NCI-H2171 treated with DMSO at 0.1 percent for 48 hours (cell line): ENCODE results near the gene MAP3K5.

Experiments used
- DNase-seq: peaks from one replicate; lab custom pipeline; 2025; lab: John Stamatoyannopoulos, UW

The MAP3K5 gene

GRCh38 chr6:136644597-136644952 is 147.7 kb downstream of the MAP3K5 start:
- DNase-seq, result no peak

- peak; percentile 28 for DNase-seq
Observed at GRCh38 chr6:136643850-136644596, 148.3 kb downstream of the MAP3K5 start.

- no peak for DNase-seq
Observed at GRCh38 chr6:136641873-136642465, 150.3 kb downstream of the MAP3K5 start.

DNA sequence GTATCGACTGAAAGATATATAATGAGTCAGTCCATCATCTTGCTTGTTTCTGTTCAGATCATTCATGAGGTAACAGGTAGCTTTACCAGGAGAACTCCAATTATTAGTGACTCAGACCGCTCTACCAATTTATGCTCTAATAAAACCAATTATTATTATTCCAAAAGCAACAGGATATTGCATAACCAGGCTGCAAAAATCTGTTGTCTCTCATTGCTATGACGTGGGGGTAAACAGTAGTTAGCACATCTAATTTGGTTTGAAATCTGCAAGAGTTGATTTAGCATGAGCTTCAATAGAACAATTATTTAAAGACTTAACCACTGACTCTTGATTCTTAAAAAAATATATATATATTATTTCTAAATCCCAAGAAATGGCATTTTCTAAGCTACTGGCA is 151.1 kb downstream of the MAP3K5 start:
- DNase-seq, result no peak

- no peak for DNase-seq
Observed at GRCh38 chr6:136640132-136640915, 152.0 kb downstream of the MAP3K5 start.

- DNase-seq, result no peak
Observed at GRCh38 chr6:136639702-136640101, 152.6 kb downstream of the MAP3K5 start.

DNA sequence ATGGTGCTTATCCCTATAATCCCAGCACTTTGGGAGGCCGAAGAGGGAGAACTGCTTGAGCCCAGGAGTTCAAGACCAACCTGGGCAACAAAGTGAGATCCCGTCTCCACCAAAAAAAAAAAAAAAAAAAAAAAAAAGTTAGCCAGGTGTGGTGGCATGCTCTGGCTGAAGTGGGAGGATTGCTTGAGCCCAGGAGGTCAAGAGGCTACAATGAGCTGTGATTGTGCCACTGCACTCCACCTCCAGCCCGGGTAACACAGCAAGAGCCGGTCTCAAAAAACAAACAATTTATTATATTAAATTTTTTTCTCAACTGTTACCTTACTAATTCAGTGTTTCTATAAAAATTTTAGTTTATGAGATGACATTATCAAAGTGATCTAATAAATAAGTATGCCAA is 156.7 kb downstream of the MAP3K5 start:
- DNase-seq, result no peak

DNA sequence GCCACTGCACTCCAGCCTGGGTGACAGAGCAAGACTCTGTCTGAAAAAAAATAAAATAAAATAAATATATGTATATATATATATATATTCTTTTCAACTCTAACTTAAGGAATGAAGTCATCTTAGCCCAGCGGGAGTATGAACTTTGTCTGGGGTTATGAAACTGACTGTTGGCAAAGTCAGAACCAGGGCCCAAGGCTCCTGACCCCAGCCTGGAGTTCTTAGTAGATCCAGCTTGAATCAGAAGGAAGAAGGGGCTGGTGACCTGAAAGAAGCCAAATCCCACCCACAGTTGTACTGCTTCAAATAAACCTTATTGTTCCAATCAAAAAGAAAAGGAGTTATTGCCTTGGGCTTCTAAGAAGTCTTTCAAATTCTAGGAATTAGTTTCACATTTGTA is 158.9 kb downstream of the MAP3K5 start:
- no peak for DNase-seq

DNA sequence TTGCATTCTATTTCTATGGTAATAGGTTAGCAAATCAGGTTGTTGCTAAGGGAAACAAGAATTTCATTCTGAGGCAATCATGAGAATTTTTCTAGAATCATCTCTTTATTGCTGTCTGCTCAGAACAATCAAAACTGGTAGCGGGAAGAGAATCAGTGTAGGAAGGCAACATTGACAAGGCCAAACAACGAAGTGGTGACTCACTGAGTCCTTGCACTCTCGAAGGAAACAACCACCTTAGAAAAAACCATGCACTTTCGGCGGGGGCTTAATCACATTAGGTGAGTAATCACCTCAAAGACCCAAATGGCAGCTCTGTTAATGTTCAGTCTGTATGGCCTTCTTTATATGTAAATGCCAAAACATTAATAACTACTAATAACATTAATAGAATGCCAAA is 163.3 kb downstream of the MAP3K5 start:
- no peak for DNase-seq

DNA sequence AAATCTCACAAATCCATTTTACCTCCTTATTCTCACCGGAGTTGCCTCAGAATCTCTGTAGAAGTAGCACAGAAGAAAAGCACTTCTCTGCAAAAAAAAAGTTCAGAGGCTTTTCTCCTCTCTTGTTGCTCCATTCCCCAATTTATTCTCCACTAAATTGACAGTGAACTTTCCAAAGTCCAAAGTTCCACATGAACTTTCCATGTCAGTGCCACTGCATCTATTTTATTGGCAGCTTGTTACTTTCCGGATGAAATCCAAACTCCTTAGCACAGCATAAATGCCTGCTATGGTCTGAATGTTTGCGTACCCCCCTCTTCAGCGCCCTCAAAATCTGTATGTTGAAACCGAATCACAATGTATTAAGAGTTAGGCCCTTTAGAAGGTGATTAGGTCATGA is 165.1 kb downstream of the MAP3K5 start:
- no peak for DNase-seq

- no peak for DNase-seq
Observed at GRCh38 chr6:136625293-136625692, 167.0 kb downstream of the MAP3K5 start.

- no peak for DNase-seq
Observed at GRCh38 chr6:136624347-136624746, 167.9 kb downstream of the MAP3K5 start.

DNA sequence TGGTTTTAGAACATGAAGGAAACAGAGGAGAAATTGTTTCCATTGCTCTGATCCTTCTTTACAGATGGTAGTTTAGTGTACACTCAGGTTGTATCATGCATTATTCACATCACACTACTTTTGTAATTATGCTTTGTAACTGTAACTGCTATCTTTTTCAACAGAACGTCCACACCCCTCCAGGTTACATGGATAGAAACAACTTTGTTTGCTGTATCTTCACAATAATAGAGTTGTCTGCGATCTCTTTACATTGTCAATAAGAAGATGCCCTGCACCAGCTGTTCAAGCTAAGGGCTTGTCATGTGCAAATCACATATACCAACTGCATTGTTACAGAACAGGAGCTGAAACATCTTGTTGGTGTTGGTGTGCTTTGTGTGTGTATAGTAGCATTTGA is 174.2 kb downstream of the MAP3K5 start:
- DNase-seq, result no peak

DNA sequence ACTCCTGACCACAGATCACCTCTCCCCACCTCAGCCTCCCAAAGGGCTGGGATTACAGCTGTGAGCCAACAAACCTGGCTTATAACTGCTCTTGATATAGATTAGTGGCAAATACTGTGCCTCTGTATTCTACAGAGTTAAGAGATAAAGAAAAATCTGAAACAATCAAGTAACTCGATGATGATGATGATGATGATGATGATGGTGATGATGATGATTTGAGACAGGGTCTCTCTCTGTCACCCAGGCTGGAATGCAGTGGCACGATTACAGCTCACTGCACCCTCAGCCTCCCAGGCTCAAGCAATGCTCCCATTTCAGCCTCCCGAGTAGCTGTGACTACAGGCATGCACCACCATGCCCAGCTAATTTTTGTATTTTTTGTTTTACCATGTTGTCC is 175.8 kb downstream of the MAP3K5 start:
- no peak for DNase-seq

GRCh38 chr6:136614994-136615393 is 177.3 kb downstream of the MAP3K5 start:
- no peak for DNase-seq

GRCh38 chr6:136614350-136614749 is 177.9 kb downstream of the MAP3K5 start:
- no peak for DNase-seq

GRCh38 chr6:136613477-136613876 is 178.8 kb downstream of the MAP3K5 start:
- DNase-seq, result no peak

DNA sequence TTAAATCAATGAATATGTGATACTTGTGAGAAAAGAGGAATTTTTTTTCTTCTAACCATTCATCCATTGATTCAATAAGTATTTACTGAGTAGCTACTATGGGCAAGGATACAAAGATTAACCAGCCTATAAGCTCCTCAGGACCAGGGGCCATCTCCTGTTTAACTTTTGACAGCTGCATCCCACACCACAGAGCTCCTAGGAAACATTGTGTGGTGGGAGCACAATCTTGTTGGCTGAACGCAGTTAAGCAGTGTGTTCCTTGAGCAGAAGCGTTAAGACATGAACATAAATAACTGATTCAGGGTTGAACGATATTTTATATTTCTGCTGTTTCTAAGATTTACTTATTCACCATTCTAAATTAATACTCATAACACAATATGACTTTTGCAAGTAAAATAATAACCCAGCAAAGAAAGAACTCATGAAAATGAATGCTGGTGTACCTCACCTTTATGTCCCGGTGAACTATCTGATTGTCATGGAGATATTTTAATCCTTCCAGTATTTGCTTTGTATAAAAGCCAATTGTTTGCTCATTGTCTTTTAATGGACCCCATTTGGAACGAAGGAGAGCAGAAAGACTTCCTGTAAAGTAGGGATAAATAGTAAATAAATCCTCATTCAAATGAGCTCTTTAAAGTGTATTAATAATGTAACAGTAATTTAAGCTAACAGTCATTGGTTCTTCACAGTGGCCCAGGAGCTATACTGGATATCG is 179.4 kb downstream of the MAP3K5 start:
- no peak for DNase-seq

GRCh38 chr6:136611746-136612145 is 180.5 kb downstream of the MAP3K5 start:
- no peak for DNase-seq

DNA sequence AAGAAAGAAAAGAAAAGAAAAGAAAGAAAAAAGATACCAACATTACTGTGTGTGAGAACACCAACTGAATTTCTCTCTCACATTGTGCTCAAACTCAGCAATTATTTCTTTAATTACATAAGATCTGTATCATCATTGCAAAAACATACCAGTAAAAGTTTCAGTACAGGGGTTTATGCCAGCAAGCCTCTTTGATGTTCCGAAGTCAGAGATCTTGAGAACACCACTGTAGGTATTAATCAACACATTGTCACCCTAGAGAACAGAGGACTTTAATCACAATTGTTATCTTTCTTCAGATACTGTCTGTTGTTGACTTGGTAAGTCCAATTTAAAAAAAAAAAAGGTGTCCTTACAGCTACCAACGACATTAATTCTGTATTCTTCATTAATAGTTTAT is 181.1 kb downstream of the MAP3K5 start:
- DNase-seq, result no peak

DNA sequence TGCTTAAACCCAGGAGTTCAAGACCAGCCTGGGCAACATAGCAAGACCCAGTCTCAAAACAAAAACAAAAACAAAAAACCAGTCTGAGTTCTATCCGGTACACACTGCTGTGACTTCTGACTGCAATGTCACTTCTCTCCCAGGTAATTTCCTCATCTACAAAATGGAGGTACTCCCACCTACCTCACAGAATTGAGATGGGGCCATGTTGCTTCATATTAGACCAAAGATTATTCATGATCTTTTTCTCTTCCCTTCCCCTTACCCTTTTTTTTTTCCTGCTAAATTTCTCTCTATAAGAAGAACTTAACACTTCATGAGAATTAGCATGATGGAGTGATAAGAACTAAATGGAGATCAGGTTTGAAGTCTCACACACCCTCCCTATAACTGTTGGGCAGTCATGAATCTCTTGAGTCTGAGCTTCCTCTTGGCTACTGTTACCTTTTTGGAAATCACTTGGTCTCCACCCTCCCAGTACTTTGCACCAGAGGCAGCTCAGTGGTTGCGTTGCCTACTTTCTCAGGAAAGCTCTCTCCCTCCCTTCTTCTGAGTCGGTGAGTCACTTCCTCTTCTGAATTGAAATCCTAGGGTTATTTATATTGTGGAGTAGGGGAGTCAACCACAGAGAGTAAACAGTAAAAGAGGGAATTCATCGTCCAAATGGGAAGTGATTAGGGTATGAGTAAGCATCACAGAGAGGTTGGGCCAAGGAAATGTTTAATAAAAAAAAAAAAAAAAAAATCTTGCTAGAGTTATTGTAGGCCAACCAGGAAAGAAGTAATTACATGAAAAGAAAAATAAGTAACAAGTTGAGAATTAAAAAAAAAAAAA is 182.2 kb downstream of the MAP3K5 start:
- no peak for DNase-seq

- DNase-seq, result no peak
Observed at GRCh38 chr6:136608991-136609390, 183.3 kb downstream of the MAP3K5 start.
